HepG2 (cell line): ENCODE measurements around the gene APOC3. TPM values are rescaled to one million over a fixed set of nuclear protein-coding genes. Genes with fewer than 3 reads are reported as not detected.

ENCODE experiments used
- ATAC-seq: fragments of 200-7000 bp; cut with Tn5 transposase; 3 replicates; pipeline ENCODE4 v1.9.1; 2020; ENCODE audit warnings: mild to moderate bottlenecking, moderate library complexity
- BruUV-seq: library from RNA; stranded (reverse); fragments of 400-500 nt; replicated peaks from 2 replicates; lab custom pipeline; 2021; lab: Mats Ljungman, UMichigan
- CTCF ChIA-PET: fragments of 300-600 bp; formaldehyde crosslinking; extraction: SDS; loops from one replicate; lab custom pipeline; 2021; ENCODE audit warnings: low total read pairs, inconsistent platforms, low intra/inter-chr PET ratio; lab: Yijun Ruan, JAX
- POLR2A ChIA-PET: fragments of 350-600 bp; sonication (Branson Sonifier 250); formaldehyde crosslinking; loops from one replicate; lab custom pipeline; 2020; ENCODE audit warnings: antibody characterized with exemption, inconsistent platforms; lab: Yijun Ruan, JAX
- DNase-seq: peaks from one replicate; pipeline ENCODE4 v3.0.0-alpha.2; 2015; ENCODE audit warnings: low spot score
- FAIRE-seq: peaks from 3 replicates; lab custom pipeline; 2011; peaks lifted over from hg19 to GRCh38; lab: Jason Lieb, UNC
- H2AFZ ChIP-seq: one replicate; pipeline ENCODE4 v1.6.1; 2011; ENCODE audit warnings: low read length, inconsistent platforms
- H3K27ac ChIP-seq: fragments of 300-600 bp; 3 replicates; pipeline ENCODE4 v1.8.0; 2011; ENCODE audit warnings: mixed run types, mild to moderate bottlenecking, mixed read lengths, low read length, inconsistent platforms; ENCODE audit not compliant: insufficient read depth; ENCODE audit errors: extremely low read length
- H3K27me3 ChIP-seq, 2 experiments: fragments of 200-600 bp in 1 of 2; 2 replicates in 1 of 2; 3 replicates in 1 of 2; pipeline versions ENCODE4 v1.6.0 to v1.8.0; 2011; ENCODE audit warnings: low read length in 2 of 2, mild to moderate bottlenecking in 2 of 2, moderate library complexity in 2 of 2, inconsistent platforms in 1 of 2; ENCODE audit not compliant: insufficient read depth in 2 of 2, control insufficient read depth in 1 of 2
- H3K36me3 ChIP-seq, 2 experiments: fragments of 200-600 bp in 1 of 2; replicated peaks in 1 of 2; 2 replicates in 1 of 2; 3 replicates in 1 of 2; pipeline versions ENCODE4 v1.5.1 to v1.8.0; 2011; ENCODE audit warnings: low read length in 2 of 2, inconsistent platforms in 1 of 2; ENCODE audit not compliant: insufficient read depth in 2 of 2, control insufficient read depth in 1 of 2
- H3K4me1 ChIP-seq: 2 replicates; pipeline ENCODE4 v1.5.1; 2012; ENCODE audit warnings: low read length, inconsistent platforms; ENCODE audit not compliant: insufficient read depth
- H3K4me2 ChIP-seq: 2 replicates; pipeline ENCODE4 v1.6.0; 2011; ENCODE audit warnings: low read depth, low read length, inconsistent platforms
- H3K4me3 ChIP-seq, 3 experiments: fragments of 200-600 bp in 1 of 3; sonication (generic), shearing (Covaris generic) in 1 of 3; replicated peaks in 1 of 3; 2 replicates each; pipeline ENCODE4 v1.5.1; 2011 to 2016; ENCODE audit warnings: low read length in 3 of 3, inconsistent platforms in 2 of 3, low read depth in 2 of 3, mild to moderate bottlenecking in 2 of 3, control low read depth in 1 of 3, mixed read lengths in 1 of 3; ENCODE audit not compliant: insufficient read depth in 1 of 3
- H3K79me2 ChIP-seq: one replicate; pipeline ENCODE4 v1.6.1; 2011; ENCODE audit warnings: low read length, inconsistent platforms; ENCODE audit not compliant: insufficient read depth
- H3K9ac ChIP-seq: 2 replicates; pipeline ENCODE4 v1.6.0; 2011; ENCODE audit warnings: mild to moderate bottlenecking, low read depth, low read length, inconsistent platforms; ENCODE audit not compliant: insufficient read depth
- H3K9me3 ChIP-seq: 2 replicates; pipeline ENCODE4 v1.5.1; 2012; ENCODE audit warnings: mild to moderate bottlenecking, low read length
- H4K20me1 ChIP-seq: 2 replicates; pipeline ENCODE4 v1.6.0; 2011; ENCODE audit warnings: inconsistent platforms, mild to moderate bottlenecking, low read length, moderate library complexity; ENCODE audit not compliant: insufficient read depth
- ATAD3A ChIP-seq: sonication (generic); formaldehyde crosslinking; IDR thresholded peaks from 2 replicates; pipeline ENCODE4 v1.4.0; 2020; ENCODE audit warnings: missing genetic modification reagents
- HOXA3 ChIP-seq: sonication (generic); formaldehyde crosslinking; IDR thresholded peaks from 2 replicates; pipeline ENCODE4 v1.5.0; 2020; ENCODE audit warnings: missing genetic modification reagents
- MED8 ChIP-seq: sonication (generic); formaldehyde crosslinking; IDR thresholded peaks from 2 replicates; pipeline ENCODE4 v1.8.1; 2023; ENCODE audit warnings: mild to moderate bottlenecking, missing genetic modification reagents; ENCODE audit not compliant: insufficient replicate concordance
- RELA ChIP-seq: sonication (generic); formaldehyde crosslinking; IDR thresholded peaks from 2 replicates; pipeline ENCODE4 v1.4.0; 2020; ENCODE audit warnings: missing genetic modification reagents
- SATB2 ChIP-seq: sonication (generic); formaldehyde crosslinking; IDR thresholded peaks from 2 replicates; pipeline ENCODE4 v1.5.0; 2020; ENCODE audit warnings: missing genetic modification reagents
- TCF7L2 ChIP-seq: IDR thresholded peaks from 2 replicates; pipeline ENCODE4 v1.6.1; 2011; ENCODE audit warnings: mild to moderate bottlenecking, low read depth, low read length, moderate library complexity
- ZFAT ChIP-seq: sonication (generic); formaldehyde crosslinking; conservative IDR thresholded peaks from 2 replicates; pipeline ENCODE4 v1.8.1; 2023; ENCODE audit warnings: missing genetic modification reagents, inconsistent platforms
- ZFP90 ChIP-seq: sonication (generic); formaldehyde crosslinking; IDR thresholded peaks from 2 replicates; pipeline ENCODE4 v1.8.0; 2022; ENCODE audit warnings: missing genetic modification reagents, mild to moderate bottlenecking, inconsistent platforms, borderline replicate concordance
- ZMYM3 ChIP-seq: sonication (generic); formaldehyde crosslinking; IDR thresholded peaks from 2 replicates; pipeline ENCODE4 v1.5.1; 2020; ENCODE audit warnings: mild to moderate bottlenecking, missing genetic modification reagents
- ZNF20 ChIP-seq: sonication (generic); formaldehyde crosslinking; IDR thresholded peaks from 2 replicates; pipeline ENCODE4 v1.4.0; 2020; ENCODE audit warnings: mild to moderate bottlenecking, moderate library complexity, missing genetic modification reagents
- ZNF543 ChIP-seq: sonication (generic); formaldehyde crosslinking; IDR thresholded peaks from 2 replicates; pipeline ENCODE4 v1.4.0; 2020; ENCODE audit warnings: mild to moderate bottlenecking, missing genetic modification reagents
- ZNF607 ChIP-seq: sonication (generic); formaldehyde crosslinking; IDR thresholded peaks from 2 replicates; pipeline ENCODE4 v1.5.1; 2020; ENCODE audit warnings: missing genetic modification reagents, mild to moderate bottlenecking, borderline replicate concordance
- ZNF703 ChIP-seq: sonication (generic); formaldehyde crosslinking; IDR thresholded peaks from 2 replicates; pipeline ENCODE4 v1.5.1; 2020; ENCODE audit warnings: missing genetic modification reagents, mild to moderate bottlenecking, moderate library complexity, borderline replicate concordance
- ZNF776 ChIP-seq: sonication (generic); formaldehyde crosslinking; IDR thresholded peaks from 2 replicates; pipeline ENCODE4 v1.4.0; 2020; ENCODE audit warnings: mild to moderate bottlenecking, missing genetic modification reagents
- ZNF879 ChIP-seq: sonication (generic); formaldehyde crosslinking; IDR thresholded peaks from 2 replicates; pipeline ENCODE4 v1.8.1; 2023; ENCODE audit warnings: missing genetic modification reagents
- WGBS: methylation state at CpG from one replicate; pipeline ENCODE4 v1.1.6; 2017; ENCODE audit warnings: low lambda C conversion rate; 5-methylcytosine and 5-hydroxymethylcytosine counted together
- in situ Hi-C: cut with HindIII; loops from 2 replicates; pipeline ENCODE4 v1.10.0; 2017; ENCODE audit warnings: low pct_unique_long_range_greater_than_20kb; ENCODE audit not compliant: extremely low pct_ligation_motif_present
- intact Hi-C: fragments of 100-400 bp; cut with micrococcal nuclease; formaldehyde crosslinking; loops from one replicate; pipeline ENCODE4 v1.10.0; 2022; ENCODE audit not compliant: unreplicated experiment
- polyA plus RNA-seq, 8 experiments: library from polyadenylated mRNA; depleted of rRNA in 3 of 8; stranded (reverse) in 7 of 8; unstranded in 1 of 8; fragments of >200 nt; fragmentation: Illumina TruSeq in 4 of 8; extraction: Trizol in 4 of 8; gene quantifications; 2 replicates each; pipeline versions ENCODE4 v1.2.1 to v1.2.3, GENCODE V29; 2011 to 2016; ENCODE audit warnings: low read depth in 4 of 8, missing spikeins in 1 of 8, mixed read lengths in 1 of 8; ENCODE audit not compliant: insufficient read depth in 1 of 8
- total RNA-seq, 5 experiments: library from RNA; depleted of rRNA; stranded (reverse); fragments of >200 nt; fragmentation: Illumina TruSeq; extraction: Trizol; gene quantifications; 2 replicates each; pipeline ENCODE4 v1.2.3, GENCODE V29; 2016; ENCODE audit warnings: low read depth in 1 of 5
- TF ChIP-seq, protein P1 (sequence below): sonication (generic); formaldehyde crosslinking; IDR thresholded peaks from 2 replicates; pipeline ENCODE4 v1.8.1; 2023; ENCODE audit warnings: mild to moderate bottlenecking, missing genetic modification reagents
- TF ChIP-seq, protein P2 (sequence below): sonication (generic); formaldehyde crosslinking; IDR thresholded peaks from 2 replicates; pipeline ENCODE4 v1.4.0; 2020; ENCODE audit warnings: missing genetic modification reagents, mild to moderate bottlenecking, borderline replicate concordance
- TF ChIP-seq, protein P3 (sequence below): sonication (generic); formaldehyde crosslinking; IDR thresholded peaks from 2 replicates; pipeline ENCODE4 v1.5.0; 2020; ENCODE audit warnings: mild to moderate bottlenecking, missing genetic modification reagents, moderate library complexity

Gene APOC3
- total and polyA plus RNA-seq, 2 of the 13 experiments (the other 11 are each of a cell fraction or from before 2014, with no cell fraction given): 314 to 687 TPM

DNA sequence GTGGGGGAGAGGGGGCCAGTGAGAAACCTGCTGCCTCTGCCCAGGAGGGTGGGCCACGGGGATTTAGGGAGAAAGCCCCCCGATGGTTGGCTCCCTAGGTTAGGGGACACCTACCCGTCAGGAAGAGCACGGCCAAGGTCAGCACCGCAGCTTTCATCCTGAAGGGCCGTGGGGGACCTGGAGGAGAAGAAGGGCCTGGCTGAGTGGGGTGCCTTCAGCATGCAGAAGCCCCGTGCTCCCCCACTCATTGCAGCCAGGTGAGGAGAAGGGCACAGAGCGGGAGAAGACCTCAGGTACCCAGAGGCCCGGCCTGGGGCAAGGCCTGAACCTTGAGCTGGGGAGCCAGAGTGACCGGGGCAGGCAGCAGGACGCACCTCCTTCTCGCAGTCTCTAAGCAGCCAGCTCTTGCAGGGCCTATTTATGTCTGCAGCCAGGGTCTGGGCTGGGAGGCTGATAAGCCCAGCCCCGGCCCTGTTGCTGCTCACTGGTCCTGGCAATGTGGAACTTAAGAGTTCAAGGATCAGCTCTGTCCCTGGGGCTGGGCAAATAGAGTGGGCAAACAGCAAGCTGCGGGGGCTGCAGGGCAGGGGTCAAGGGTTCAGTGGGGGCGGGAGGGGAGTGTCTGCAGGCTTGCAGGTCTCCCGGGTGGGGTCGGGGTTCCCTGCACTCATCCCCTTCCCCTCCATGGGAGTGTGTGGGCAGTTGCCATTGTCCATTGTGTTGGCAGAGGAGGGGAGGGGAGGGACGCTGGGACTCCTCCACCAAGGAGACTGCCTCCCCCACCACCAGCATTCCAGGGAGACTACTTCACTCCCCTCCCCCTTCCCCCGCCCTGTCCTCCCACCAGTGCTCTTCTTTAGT, 7.8 kb downstream of the APOC3 start, which contains the start of gene APOA1:
TSS of gene APOA1 (minus strand) at position 392 of the 861 bp plus-strand sequence. CDS start at position 157, 235 bp downstream.
- DNase-seq (peak; percentile 98), ATAC-seq (peak; percentile 74), FAIRE-seq (peak; percentile 95)
- Histone ChIP-seq H3K9me3 (no peaks in the 10 kb centered on the region), H3K4me1 (peaks cover 87% of the 10 kb centered on the region), H3K4me2 (peak within 1 kb of the TSS; percentile 92), H3K27ac (peak within 1 kb of the TSS; percentile 99), H4K20me1 (peaks cover 9% of the 10 kb centered on the region; the same call in 1 of the 2 replicates), H3K27me3 (no peaks in the 10 kb centered on the region), H3K4me3 (peak within 1 kb of the TSS; percentile 75 to 95 (median 92)), H2AFZ (no peak within 1 kb of the TSS), H3K36me3 (no peaks in the 10 kb centered on the region; a peak in 2 of 5 replicates), H3K79me2 (peaks cover 32% of the 10 kb centered on the region), H3K9ac (peak within 1 kb of the TSS; percentile 96)
- in situ Hi-C loops (loop anchor here (5.0 kb wide), 1 partner anchor 45 kb away; the partner anchor contains the start of gene APOA5), intact Hi-C loops (loop anchor here (1.0 kb wide), 1 partner anchor 46 kb away; the partner anchor contains the start of gene APOA5)
- BruUV-seq: no TSS peak
- CTCF ChIA-PET: no interaction called here
- POLR2A ChIA-PET: interaction anchor here (0.8 to 18.4 kb wide), 27 partner anchors 9 to 490 kb away, joined by 3 to 1365 read pairs (median 10); partner anchors contain the start of genes APOA4, APOA5, APOC3 and BUD13
- WGBS: 2% methylated on average over 11 of the region's 19 CpGs
- TF ChIP-seq ZNF879 (CRISPR knock-in tag): peak; percentile 92; the same call in 1 of the 2 replicates
- TF ChIP-seq RELA: no peak
- TF ChIP-seq ATAD3A: no peak
- TF ChIP-seq, protein P1, sequence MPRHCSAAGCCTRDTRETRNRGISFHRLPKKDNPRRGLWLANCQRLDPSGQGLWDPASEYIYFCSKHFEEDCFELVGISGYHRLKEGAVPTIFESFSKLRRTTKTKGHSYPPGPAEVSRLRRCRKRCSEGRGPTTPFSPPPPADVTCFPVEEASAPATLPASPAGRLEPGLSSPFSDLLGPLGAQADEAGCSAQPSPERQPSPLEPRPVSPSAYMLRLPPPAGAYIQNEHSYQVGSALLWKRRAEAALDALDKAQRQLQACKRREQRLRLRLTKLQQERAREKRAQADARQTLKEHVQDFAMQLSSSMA (CRISPR knock-in tag): 0 out of 2 replicates have a peak, but pooled peaks have one; percentile 42
- TF ChIP-seq ZMYM3 (CRISPR knock-in tag): peak; percentile 80
- no peak for TF ChIP-seq ZNF607 (CRISPR knock-in tag)
- peak; percentile 60; the same call in 1 of the 2 replicates for TF ChIP-seq ZNF20 (CRISPR knock-in tag)
- TF ChIP-seq ZNF776 (CRISPR knock-in tag): 0 out of 2 replicates have a peak, but pooled peaks have one; percentile 61
- TF ChIP-seq HOXA3 (CRISPR knock-in tag): peak; percentile 76; the same call in 1 of the 2 replicates
- TF ChIP-seq MED8 (CRISPR knock-in tag): peak; percentile 85
- peak; percentile 42; the same call in 1 of the 2 replicates for TF ChIP-seq ZNF703 (CRISPR knock-in tag)
- TF ChIP-seq TCF7L2: no peak
- peak; percentile 91; the same call in 1 of the 2 replicates for TF ChIP-seq ZNF543 (CRISPR knock-in tag)
- 0 out of 2 replicates have a peak, but pooled peaks have one; percentile 68 for TF ChIP-seq ZFAT (CRISPR knock-in tag)
- TF ChIP-seq, protein P2, sequence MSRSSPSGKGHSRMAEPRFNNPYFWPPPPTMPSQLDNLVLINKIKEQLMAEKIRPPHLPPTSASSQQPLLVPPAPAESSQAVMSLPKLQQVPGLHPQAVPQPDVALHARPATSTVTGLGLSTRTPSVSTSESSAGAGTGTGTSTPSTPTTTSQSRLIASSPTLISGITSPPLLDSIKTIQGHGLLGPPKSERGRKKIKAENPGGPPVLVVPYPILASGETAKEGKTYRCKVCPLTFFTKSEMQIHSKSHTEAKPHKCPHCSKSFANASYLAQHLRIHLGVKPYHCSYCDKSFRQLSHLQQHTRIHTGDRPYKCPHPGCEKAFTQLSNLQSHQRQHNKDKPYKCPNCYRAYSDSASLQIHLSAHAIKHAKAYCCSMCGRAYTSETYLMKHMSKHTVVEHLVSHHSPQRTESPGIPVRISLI (CRISPR knock-in tag): no peak
- TF ChIP-seq SATB2 (CRISPR knock-in tag): peak; percentile 88; the same call in 1 of the 2 replicates
- peak; percentile 82; the same call in 1 of the 2 replicates for TF ChIP-seq ZFP90 (CRISPR knock-in tag)
- TF ChIP-seq, protein P3, sequence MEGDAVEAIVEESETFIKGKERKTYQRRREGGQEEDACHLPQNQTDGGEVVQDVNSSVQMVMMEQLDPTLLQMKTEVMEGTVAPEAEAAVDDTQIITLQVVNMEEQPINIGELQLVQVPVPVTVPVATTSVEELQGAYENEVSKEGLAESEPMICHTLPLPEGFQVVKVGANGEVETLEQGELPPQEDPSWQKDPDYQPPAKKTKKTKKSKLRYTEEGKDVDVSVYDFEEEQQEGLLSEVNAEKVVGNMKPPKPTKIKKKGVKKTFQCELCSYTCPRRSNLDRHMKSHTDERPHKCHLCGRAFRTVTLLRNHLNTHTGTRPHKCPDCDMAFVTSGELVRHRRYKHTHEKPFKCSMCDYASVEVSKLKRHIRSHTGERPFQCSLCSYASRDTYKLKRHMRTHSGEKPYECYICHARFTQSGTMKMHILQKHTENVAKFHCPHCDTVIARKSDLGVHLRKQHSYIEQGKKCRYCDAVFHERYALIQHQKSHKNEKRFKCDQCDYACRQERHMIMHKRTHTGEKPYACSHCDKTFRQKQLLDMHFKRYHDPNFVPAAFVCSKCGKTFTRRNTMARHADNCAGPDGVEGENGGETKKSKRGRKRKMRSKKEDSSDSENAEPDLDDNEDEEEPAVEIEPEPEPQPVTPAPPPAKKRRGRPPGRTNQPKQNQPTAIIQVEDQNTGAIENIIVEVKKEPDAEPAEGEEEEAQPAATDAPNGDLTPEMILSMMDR: 0 out of 2 replicates have a peak, but pooled peaks have one; percentile 24
